H1 (cell line): ENCODE results near the gene HS6ST3. TPM values are rescaled to one million over a fixed set of nuclear protein-coding genes. Genes with fewer than 3 reads are reported as not detected.

ENCODE experiments used
- CTCF ChIA-PET: fragments of 300-600 bp; sonication (Branson Sonifier 250); formaldehyde crosslinking; loops from one replicate; lab custom pipeline; 2021; ENCODE audit not compliant: partially characterized antibody; lab: Charles Lee
- POLR2A ChIA-PET: fragments of 300-600 bp; sonication (Branson Sonifier 250); formaldehyde crosslinking; loops from one replicate; lab custom pipeline; 2021; ENCODE audit warnings: inconsistent platforms; ENCODE audit not compliant: partially characterized antibody; lab: Charles Lee
- DNase-seq, 2 experiments: peaks; one replicate each; pipeline versions ENCODE4 v3.0.0 to v3.0.0-alpha.2; 2010 to 2022; ENCODE audit warnings: low spot score in 2 of 2, low read depth in 1 of 2, mixed read lengths in 1 of 2
- FAIRE-seq: peaks from 2 replicates; lab custom pipeline; 2011; peaks lifted over from hg19 to GRCh38; lab: Jason Lieb, UNC
- H2AFZ ChIP-seq: 2 replicates; pipeline ENCODE4 v1.8.1; 2012; ENCODE audit warnings: low read length, inconsistent platforms
- H2AK5ac ChIP-seq: 2 replicates; pipeline ENCODE4 v1.6.1; 2013; ENCODE audit warnings: low read depth, low read length
- H2BK120ac ChIP-seq: replicated peaks from 2 replicates; pipeline ENCODE3; 2013; ENCODE audit warnings: low read depth, low read length, inconsistent platforms
- H2BK12ac ChIP-seq: 2 replicates; pipeline ENCODE4 v1.6.1; 2013; ENCODE audit warnings: low read depth, low read length
- H2BK15ac ChIP-seq: 2 replicates; pipeline ENCODE4 v1.6.1; 2013; ENCODE audit warnings: low read length
- H2BK20ac ChIP-seq: 2 replicates; pipeline ENCODE4 v1.6.1; 2013; ENCODE audit warnings: low read length
- H2BK5ac ChIP-seq: 2 replicates; pipeline ENCODE4 v1.6.1; 2013; ENCODE audit warnings: low read depth, low read length
- H3K14ac ChIP-seq: 2 replicates; pipeline ENCODE4 v1.6.1; 2013; ENCODE audit warnings: inconsistent platforms; ENCODE audit not compliant: insufficient read length
- H3K18ac ChIP-seq: 2 replicates; pipeline ENCODE4 v1.6.1; 2013; ENCODE audit warnings: low read length; ENCODE audit errors: extremely low read depth
- H3K23ac ChIP-seq: 2 replicates; pipeline ENCODE4 v1.6.1; 2013; ENCODE audit warnings: inconsistent platforms; ENCODE audit not compliant: insufficient read length
- H3K23me2 ChIP-seq: 2 replicates; pipeline ENCODE4 v1.6.1; 2013; ENCODE audit warnings: low read depth, low read length
- H3K27ac ChIP-seq: 2 replicates; pipeline ENCODE4 v1.6.1; 2011; ENCODE audit warnings: low read depth, low read length, inconsistent platforms
- H3K27me3 ChIP-seq, 4 experiments: replicated peaks in 1 of 4; 1 replicate in 1 of 4; 2 replicates in 3 of 4; pipeline versions ENCODE4 v1.6.1 to v1.8.1; 2011 to 2013; ENCODE audit warnings: low read length in 3 of 4, mild to moderate bottlenecking in 3 of 4, inconsistent platforms in 2 of 4, mixed read lengths in 2 of 4, moderate library complexity in 1 of 4; ENCODE audit not compliant: control insufficient read depth in 3 of 4, insufficient read depth in 3 of 4; ENCODE audit errors: extremely low read depth in 1 of 4
- H3K36me3 ChIP-seq, 4 experiments: 2 replicates each; pipeline versions ENCODE4 v1.6.1 to v1.8.1; 2011 to 2013; ENCODE audit warnings: mild to moderate bottlenecking in 4 of 4, low read length in 3 of 4, moderate library complexity in 2 of 4, control low read depth in 1 of 4, inconsistent platforms in 1 of 4; ENCODE audit not compliant: insufficient read depth in 4 of 4, control insufficient read depth in 2 of 4
- H3K4ac ChIP-seq: replicated peaks from 2 replicates; pipeline ENCODE3; 2013; ENCODE audit warnings: low read length, low read depth, mixed read lengths, inconsistent platforms; ENCODE audit not compliant: insufficient read length
- H3K4me1 ChIP-seq, 4 experiments: replicated peaks in 1 of 4; 1 replicate in 1 of 4; 2 replicates in 3 of 4; pipeline versions ENCODE4 v1.6.1 to v1.8.1; 2011 to 2013; ENCODE audit warnings: low read length in 3 of 4, inconsistent platforms in 2 of 4, mixed read lengths in 1 of 4; ENCODE audit not compliant: insufficient read depth in 4 of 4, control insufficient read depth in 3 of 4
- H3K4me2 ChIP-seq, 2 experiments: 2 replicates each; pipeline versions ENCODE4 v1.6.1 to v1.8.1; 2011 to 2013; ENCODE audit warnings: low read depth in 2 of 2, low read length in 2 of 2, control low read depth in 1 of 2, inconsistent platforms in 1 of 2, mild to moderate bottlenecking in 1 of 2; ENCODE audit not compliant: insufficient read depth in 1 of 2
- H3K4me3 ChIP-seq, 4 experiments: fragments of 200-600, 300-600 bp in 1 of 4; sonication (generic), shearing (Covaris generic), sonication (Bioruptor Twin) in 1 of 4; 2 replicates each; pipeline versions ENCODE4 v1.5.1 to v1.8.1; 2011 to 2016; ENCODE audit warnings: low read length in 4 of 4, low read depth in 3 of 4, control low read depth in 2 of 4, inconsistent platforms in 2 of 4, mild to moderate bottlenecking in 2 of 4, mixed read lengths in 1 of 4, moderate library complexity in 1 of 4; ENCODE audit not compliant: insufficient read depth in 2 of 4; ENCODE audit errors: extremely low read depth in 1 of 4
- H3K56ac ChIP-seq: replicated peaks from 2 replicates; pipeline ENCODE3; 2013; ENCODE audit warnings: low read depth, mild to moderate bottlenecking, mixed read lengths, low read length, inconsistent platforms; ENCODE audit not compliant: insufficient read length
- H3K79me1 ChIP-seq: 2 replicates; pipeline ENCODE4 v1.6.1; 2013; ENCODE audit warnings: low read depth, low read length, control low read depth
- H3K79me2 ChIP-seq, 2 experiments: 2 replicates each; pipeline versions ENCODE4 v1.6.1 to v1.8.1; 2012 to 2013; ENCODE audit warnings: low read length in 2 of 2, mild to moderate bottlenecking in 2 of 2, inconsistent platforms in 1 of 2; ENCODE audit not compliant: insufficient read depth in 2 of 2, control insufficient read depth in 1 of 2
- H3K9ac ChIP-seq, 4 experiments: replicated peaks in 1 of 4; 1 replicate in 1 of 4; 2 replicates in 3 of 4; pipeline versions ENCODE4 v1.6.1 to v1.8.1; 2011 to 2013; ENCODE audit warnings: low read depth in 3 of 4, low read length in 3 of 4, control low read depth in 2 of 4, mild to moderate bottlenecking in 2 of 4, moderate library complexity in 2 of 4, inconsistent platforms in 1 of 4; ENCODE audit errors: extremely low read depth in 1 of 4
- H3K9me3 ChIP-seq, 2 experiments: 2 replicates each; pipeline versions ENCODE4 v1.6.1 to v1.8.1; 2012 to 2013; ENCODE audit warnings: mild to moderate bottlenecking in 2 of 2, moderate library complexity in 2 of 2, control low read depth in 1 of 2, inconsistent platforms in 1 of 2, low read depth in 1 of 2, low read length in 1 of 2, mixed read lengths in 1 of 2; ENCODE audit not compliant: insufficient read depth in 2 of 2
- H4K20me1 ChIP-seq, 2 experiments: replicated peaks in 1 of 2; 2 replicates each; pipeline versions ENCODE3 to v1.8.1; 2011 to 2013; ENCODE audit warnings: inconsistent platforms in 2 of 2, low read length in 2 of 2, mild to moderate bottlenecking in 1 of 2; ENCODE audit not compliant: insufficient read depth in 2 of 2, control insufficient read depth in 1 of 2
- H4K5ac ChIP-seq: 2 replicates; pipeline ENCODE4 v1.6.1; 2013; ENCODE audit warnings: low read length, low read depth, mixed read lengths, inconsistent platforms; ENCODE audit not compliant: insufficient read length
- H4K8ac ChIP-seq: 2 replicates; pipeline ENCODE4 v1.8.0; 2013; ENCODE audit warnings: mild to moderate bottlenecking, moderate library complexity, low read length, inconsistent platforms; ENCODE audit not compliant: insufficient read depth; ENCODE audit errors: extremely low read depth
- H4K91ac ChIP-seq: replicated peaks from 2 replicates; pipeline ENCODE3; 2013; ENCODE audit warnings: low read length, mixed read lengths, inconsistent platforms; ENCODE audit not compliant: insufficient read length
- ASH2L ChIP-seq: fragments of 200-600, 300-600 bp; sonication (generic); IDR thresholded peaks from one replicate; pipeline ENCODE4 v1.7.1; 2017; ENCODE audit warnings: low read length
- JUN ChIP-seq: IDR thresholded peaks from 2 replicates; pipeline ENCODE4 v1.6.1; 2011; ENCODE audit warnings: low read depth, mild to moderate bottlenecking, improper control_type of control experiment, low read length
- POU5F1 ChIP-seq: IDR thresholded peaks from 2 replicates; pipeline ENCODE4 v1.6.1; 2011; ENCODE audit warnings: low read depth, mild to moderate bottlenecking, low read length, moderate library complexity
- RAD21 ChIP-seq, 2 experiments: IDR thresholded peaks in 1 of 2; conservative IDR thresholded peaks in 1 of 2; 2 replicates each; pipeline ENCODE4 v1.6.1; 2011; ENCODE audit warnings: low read depth in 2 of 2, low read length in 2 of 2, improper control_type of control experiment in 1 of 2, inconsistent platforms in 1 of 2, mild to moderate bottlenecking in 1 of 2, moderate library complexity in 1 of 2
- TAF7 ChIP-seq: optimal IDR thresholded peaks from 2 replicates; pipeline ENCODE3; 2011; ENCODE audit warnings: low read depth, mild to moderate bottlenecking, inconsistent platforms, low read length, moderate library complexity, borderline replicate concordance
- WGBS, 2 experiments: shearing (Covaris generic) in 1 of 2; methylation state at CpG; one replicate each; pipeline versions ENCODE4 v1.1.6 to v1.1.7; 2013 to 2015; ENCODE audit warnings: low lambda C conversion rate in 2 of 2, mixed read lengths in 2 of 2, inconsistent platforms in 1 of 2, low coverage in 1 of 2, missing lambda C conversion rate in 1 of 2; ENCODE audit not compliant: insufficient replicate concordance in 2 of 2, insufficient coverage in 1 of 2, insufficient read length in 1 of 2; ENCODE audit errors: extremely low coverage in 1 of 2, missing lambda C conversion rate in 1 of 2; 5-methylcytosine and 5-hydroxymethylcytosine counted together
- polyA plus RNA-seq, 7 experiments: library from polyadenylated mRNA; depleted of rRNA in 3 of 7; stranded (reverse) in 5 of 7; unstranded in 2 of 7; fragments of >200 nt in 5 of 7; fragments of 200-250 nt in 2 of 7; gene quantifications; 1 replicate in 5 of 7; 2 replicates in 1 of 7; 4 replicates in 1 of 7; pipeline versions ENCODE4 v1.2.1 to v1.2.3, GENCODE V29; 2011 to 2013; ENCODE audit warnings: missing spikeins in 2 of 7, mixed read lengths in 2 of 7
- total RNA-seq: library from RNA; stranded (reverse); fragmentation: NEBNext Ultra II Directional; extraction: Animal tissue kit (Norgen Biotek cat#: 25700); gene quantifications from 2 replicates; pipeline ENCODE4 v1.2.1, GENCODE V29; 2021
- TF ChIP-seq, protein P1 (sequence below), 3 experiments: IDR thresholded peaks; 1 replicate in 2 of 3; 2 replicates in 1 of 3; pipeline versions ENCODE4 v1.5.1 to v1.6.1; 2011; ENCODE audit warnings: low read length in 3 of 3, mild to moderate bottlenecking in 3 of 3, inconsistent platforms in 2 of 3, low read depth in 1 of 3, moderate library complexity in 1 of 3; ENCODE audit not compliant: insufficient read depth in 1 of 3; ENCODE audit errors: control extremely low read depth in 1 of 3

HS6ST3 gene
- total and polyA plus RNA-seq, 2 of the 8 experiments (the other 6 are each of a cell fraction or from before 2014, with no cell fraction given): 0.45 to 1.2 TPM

DNA sequence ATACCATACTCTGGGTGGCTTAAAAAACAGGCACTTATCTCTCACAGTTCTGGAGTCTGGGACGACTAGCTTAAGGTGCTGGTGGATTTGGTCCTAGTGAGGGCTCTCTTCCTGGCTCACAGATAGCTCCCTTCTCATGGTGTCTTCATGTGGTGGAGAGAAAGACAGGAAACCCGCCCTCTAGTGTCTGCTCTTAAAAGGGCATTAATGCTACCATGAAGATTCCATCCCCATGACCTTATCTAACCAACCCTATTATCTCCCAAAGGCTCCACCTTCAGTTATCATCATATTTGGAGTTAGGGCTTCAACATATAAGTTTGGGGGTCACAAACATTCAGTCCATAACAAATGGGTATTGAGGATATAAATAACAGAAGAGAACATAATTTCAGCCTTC, 139.4 kb downstream of the HS6ST3 start:
- no peak overlapping the region for H4K8ac ChIP-seq
- no peaks in the 10 kb centered on the region for H4K20me1 ChIP-seq
- H3K14ac ChIP-seq: no peak overlapping the region
- FAIRE-seq (peak; percentile 77), DNase-seq (peak in 1 of 2 experiments; percentile 17)
- H3K79me2 ChIP-seq: no peaks in the 10 kb centered on the region
- H3K36me3 ChIP-seq: no peaks in the 10 kb centered on the region
- peaks cover 0 to 3% of the 10 kb centered on the region in 2 experiments; a peak in 1 of 4 replicates for H3K9me3 ChIP-seq
- H3K27me3 ChIP-seq: no peaks in the 10 kb centered on the region
- H2BK15ac ChIP-seq: no peak overlapping the region
- no peaks in the 10 kb centered on the region for H3K4me1 ChIP-seq
- WGBS, 2 experiments: 40% methylated on average over 2 of the region's 2 CpGs; no CpG with 5 or more reads in 1 of the 2 experiments
- H2AK5ac ChIP-seq: no peak overlapping the region
- no peak overlapping the region for H2BK12ac ChIP-seq
- H3K23me2 ChIP-seq: no peaks in the 10 kb centered on the region
- H3K79me1 ChIP-seq: no peaks in the 10 kb centered on the region
- H3K27ac ChIP-seq: no peak overlapping the region
- H3K56ac ChIP-seq: no peak overlapping the region
- no peak overlapping the region for H4K5ac ChIP-seq
- no peak overlapping the region for H4K91ac ChIP-seq
- H3K18ac ChIP-seq: no peak overlapping the region
- H3K4ac ChIP-seq: no peak overlapping the region
- no peak overlapping the region for H2BK5ac ChIP-seq
- no peak overlapping the region for H2BK20ac ChIP-seq
- ChIA-PET CTCF (interaction anchor here (0.6 to 1.4 kb wide), 21 partner anchors 8 to 526 kb away, joined by 3 to 7 read pairs (median 4); no protein-coding TSS in a partner anchor), POLR2A (no interaction called here)
- no peak overlapping the region for H3K23ac ChIP-seq
- H3K4me3 ChIP-seq: no peak overlapping the region
- H3K9ac ChIP-seq: no peak overlapping the region
- no peak overlapping the region for H2BK120ac ChIP-seq
- H3K4me2 ChIP-seq: no peak overlapping the region
- H2AFZ ChIP-seq: no peak overlapping the region
- no peak for TF ChIP-seq ASH2L
- TF ChIP-seq, protein P1, sequence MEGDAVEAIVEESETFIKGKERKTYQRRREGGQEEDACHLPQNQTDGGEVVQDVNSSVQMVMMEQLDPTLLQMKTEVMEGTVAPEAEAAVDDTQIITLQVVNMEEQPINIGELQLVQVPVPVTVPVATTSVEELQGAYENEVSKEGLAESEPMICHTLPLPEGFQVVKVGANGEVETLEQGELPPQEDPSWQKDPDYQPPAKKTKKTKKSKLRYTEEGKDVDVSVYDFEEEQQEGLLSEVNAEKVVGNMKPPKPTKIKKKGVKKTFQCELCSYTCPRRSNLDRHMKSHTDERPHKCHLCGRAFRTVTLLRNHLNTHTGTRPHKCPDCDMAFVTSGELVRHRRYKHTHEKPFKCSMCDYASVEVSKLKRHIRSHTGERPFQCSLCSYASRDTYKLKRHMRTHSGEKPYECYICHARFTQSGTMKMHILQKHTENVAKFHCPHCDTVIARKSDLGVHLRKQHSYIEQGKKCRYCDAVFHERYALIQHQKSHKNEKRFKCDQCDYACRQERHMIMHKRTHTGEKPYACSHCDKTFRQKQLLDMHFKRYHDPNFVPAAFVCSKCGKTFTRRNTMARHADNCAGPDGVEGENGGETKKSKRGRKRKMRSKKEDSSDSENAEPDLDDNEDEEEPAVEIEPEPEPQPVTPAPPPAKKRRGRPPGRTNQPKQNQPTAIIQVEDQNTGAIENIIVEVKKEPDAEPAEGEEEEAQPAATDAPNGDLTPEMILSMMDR (IDR thresholded peaks at IDR 0.05; ENCODE audit: control extremely low read depth in 1 of 3, insufficient read depth in 1 of 3, low read depth in 1 of 3, low read length in 3 of 3): peak in 2 of 3 experiments; percentile 51 to 64; a peak in 3 of 4 replicates
- TF ChIP-seq RAD21 (IDR thresholded peaks at IDR 0.05 in 1 of 2, conservative IDR thresholded peaks at IDR 0.05 in 1 of 2; ENCODE audit: low read depth in 2 of 2, low read length in 2 of 2): peak; percentile 49 to 69
- TF ChIP-seq POU5F1: no peak
- no peak for TF ChIP-seq TAF7
- no peak for TF ChIP-seq JUN
